GM19452 (cell line): ENCODE data around the gene OR52L1.
"Not testable (repeated sequence)": the region's sequence is repeated elsewhere in the genome, so short reads cannot be mapped to it uniquely, and the experiment has no call there.

ENCODE experiments used
- ATAC-seq: cut with Tn5 transposase; IDR thresholded peaks from one replicate; pipeline ENCODE4 v1.9.1; 2021; ENCODE audit not compliant: unreplicated experiment

The OR52L1 gene

DNA sequence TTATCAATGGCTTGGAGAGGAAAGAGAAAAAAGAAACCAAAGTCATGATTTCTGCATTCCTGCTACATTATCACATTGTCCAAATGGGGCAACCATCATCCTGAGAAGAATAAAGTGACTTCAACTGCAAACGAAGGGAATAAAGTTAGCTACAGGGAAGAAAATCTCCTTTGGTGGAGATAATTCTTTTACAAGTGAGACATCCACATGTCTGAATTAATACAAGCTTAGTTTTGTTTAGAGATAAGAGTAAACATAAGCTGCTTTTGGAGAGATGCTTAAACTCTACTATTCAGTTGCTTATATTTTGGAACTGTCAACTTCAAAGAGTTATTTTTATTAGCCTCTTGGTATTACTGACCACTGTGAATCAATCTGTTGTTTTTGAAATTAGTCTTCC lies at the start of gene OR52L1:
OR52L1 (minus strand) TSS at position 101 of the 400 bp plus-strand sequence; CDS start at position 46, 55 bp downstream.
- no peak for ATAC-seq

GRCh38 chr11:6030708-6031405 lies 44.1 kb upstream of the OR52L1 start, which contains the start of gene OR56A1:
Gene OR56A1 (minus strand): TSS chr11:6030758. CDS start chr11:6027692, 3,066 bp downstream.
- no peak for ATAC-seq

- no peak for ATAC-seq
Measured at GRCh38 chr11:6027501-6027900, 40.7 kb upstream of the OR52L1 start.

DNA sequence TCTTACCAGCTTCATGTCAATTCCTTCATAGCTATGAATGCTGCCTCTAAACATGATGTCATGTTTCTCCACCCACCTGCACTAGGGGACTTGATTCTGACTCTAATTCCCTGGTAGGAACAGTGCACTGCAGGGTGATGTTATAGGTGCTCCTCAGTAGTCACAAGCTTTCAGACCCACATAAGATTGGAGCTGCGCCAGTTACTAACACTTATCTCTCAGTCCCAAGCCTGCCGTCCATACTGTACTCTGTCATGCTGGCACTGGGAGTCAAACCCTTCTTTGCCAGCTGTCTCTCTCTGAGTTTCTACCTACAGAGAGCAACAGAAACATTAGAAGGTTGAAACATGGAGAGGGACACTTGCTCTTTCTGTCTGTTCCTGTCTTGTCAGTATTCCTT lies 38.3 kb upstream of the OR52L1 start:
- no peak for ATAC-seq

GRCh38 chr11:6022956-6023355 lies 36.2 kb upstream of the OR52L1 start:
- no peak for ATAC-seq

DNA sequence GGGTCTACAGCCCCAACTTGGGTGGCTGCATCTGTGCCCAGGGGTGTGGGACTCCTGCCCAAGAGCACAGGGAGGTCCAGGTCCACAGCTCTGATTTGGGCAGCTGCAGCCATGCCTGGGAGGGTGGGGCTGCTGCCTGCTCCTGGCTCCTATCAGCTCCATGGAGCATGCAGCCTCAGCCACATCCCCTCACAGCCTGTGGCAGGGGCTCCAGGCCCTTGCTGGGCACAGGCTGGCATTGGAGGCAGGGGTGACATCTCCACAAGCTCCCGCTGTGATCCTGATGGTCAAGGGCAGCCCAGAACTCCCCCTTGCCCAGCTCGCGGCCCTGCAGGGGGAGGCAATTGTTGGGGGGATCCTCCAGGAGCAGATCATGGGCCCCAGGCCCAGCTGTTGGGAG lies 26.3 kb upstream of the OR52L1 start:
- ATAC-seq, result no peak

- no peak for ATAC-seq
Measured at GRCh38 chr11:6012035-6012668, 25.4 kb upstream of the OR52L1 start.

- ATAC-seq, result no peak
Measured at GRCh38 chr11:6006846-6007245, 20.1 kb upstream of the OR52L1 start, which contains the start of gene OR56A4. Gene OR56A4 (minus strand): TSS chr11:6006946. CDS start chr11:6002992, 3,954 bp downstream.

DNA sequence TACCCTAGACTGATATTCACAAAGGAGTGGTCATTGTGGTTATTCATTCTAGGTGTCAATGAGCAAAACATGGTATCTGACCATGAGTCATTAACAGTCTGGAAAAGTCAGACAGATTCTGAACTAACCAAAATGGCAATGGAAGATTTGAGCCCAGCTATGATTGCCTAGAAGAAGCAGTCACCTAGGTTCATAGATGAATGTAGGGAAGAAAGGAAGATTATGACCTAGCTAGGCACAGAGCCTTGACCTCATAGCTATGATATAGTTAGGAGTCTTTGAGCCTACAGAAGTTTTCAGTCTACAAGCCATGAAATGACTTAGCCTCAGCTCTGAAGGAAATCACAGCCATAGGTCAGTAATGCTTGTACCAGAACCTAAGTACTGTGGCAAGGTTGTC lies 19.6 kb upstream of the OR52L1 start:
- no peak for ATAC-seq

GRCh38 chr11:6002202-6002699 lies 15.5 kb upstream of the OR52L1 start:
- ATAC-seq, result no peak

- ATAC-seq, result no peak
Measured at GRCh38 chr11:5994791-5995190, 8.0 kb upstream of the OR52L1 start.

DNA sequence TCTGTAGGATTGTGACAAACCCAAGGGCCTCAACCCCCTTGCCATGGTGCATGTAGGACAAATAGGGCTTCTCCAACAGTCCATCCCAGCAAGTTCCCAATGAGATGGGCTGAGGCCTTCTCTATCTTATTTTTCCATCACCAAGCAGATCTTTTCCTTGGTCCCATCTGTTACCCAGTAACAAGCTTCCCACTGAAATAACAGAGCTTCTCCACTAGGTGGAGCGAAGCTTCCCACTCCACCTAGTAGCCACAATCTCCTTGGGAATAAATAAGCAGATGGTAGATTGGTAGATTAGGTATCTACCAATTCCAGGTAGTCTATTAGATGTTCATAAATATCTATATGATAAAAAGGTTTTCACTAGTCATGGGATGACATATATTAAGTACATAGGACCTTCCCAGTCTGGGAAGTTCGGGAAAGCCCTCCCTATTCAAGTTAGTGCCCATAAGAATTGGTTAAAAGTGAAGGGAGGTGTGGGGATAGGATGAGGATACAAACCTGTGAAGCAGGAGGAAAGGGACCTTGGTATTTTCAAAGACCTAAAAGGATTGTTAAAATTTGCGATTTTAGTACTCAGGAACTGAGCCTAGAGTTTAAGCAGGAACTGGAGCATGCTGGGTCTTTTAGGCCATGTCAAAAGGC lies 5.9 kb upstream of the OR52L1 start:
- no peak for ATAC-seq

DNA sequence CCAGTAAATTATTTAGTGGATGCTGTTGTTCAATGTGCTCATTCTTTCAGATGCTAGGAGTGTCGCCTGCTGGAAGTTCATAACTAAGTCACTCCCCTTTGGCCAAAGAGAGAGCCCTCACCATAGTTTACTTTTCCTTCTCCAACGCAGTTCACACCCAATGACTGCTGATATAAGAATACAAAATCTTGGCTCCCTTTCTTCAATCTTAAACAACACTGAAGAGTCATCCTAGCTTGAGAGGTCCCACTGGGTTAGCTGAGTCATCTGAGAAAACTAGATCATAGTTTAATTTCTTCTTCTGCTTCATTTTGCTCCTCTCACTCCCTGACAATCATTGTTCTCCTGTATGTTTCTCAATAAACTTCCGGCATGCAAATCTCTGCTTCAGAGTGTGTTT lies 5.4 kb upstream of the OR52L1 start:
- no peak for ATAC-seq

GRCh38 chr11:5989203-5989602 lies 2.4 kb upstream of the OR52L1 start:
- ATAC-seq, result no peak

DNA sequence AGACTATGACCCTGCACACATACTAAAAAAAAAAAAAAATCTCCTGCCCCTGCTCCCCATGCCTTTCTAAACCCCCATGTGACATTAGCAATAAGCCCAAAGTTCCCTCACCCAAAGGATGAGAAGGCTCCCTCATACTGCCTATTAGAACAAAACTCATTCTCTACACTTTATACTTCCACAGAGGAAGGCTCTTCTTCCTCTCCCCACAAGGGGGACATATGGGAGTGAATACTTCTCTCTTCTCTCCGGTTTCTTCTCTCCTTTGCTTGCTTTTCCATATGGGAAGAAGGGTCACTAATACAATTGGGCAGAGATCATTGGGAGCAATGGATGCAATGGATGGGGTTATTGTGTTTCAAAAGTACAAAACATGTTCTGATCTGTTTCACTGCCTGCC lies 3.3 kb downstream of the OR52L1 start:
- ATAC-seq, result no peak

- no peak for ATAC-seq
Measured at GRCh38 chr11:5973530-5973929, 13.3 kb downstream of the OR52L1 start.

- ATAC-seq, result no peak
Measured at GRCh38 chr11:5968394-5968793, 18.4 kb downstream of the OR52L1 start, which contains the start of gene OR56A5. Gene OR56A5 (minus strand): TSS chr11:5968494. CDS start chr11:5968494, 0 bp downstream.

DNA sequence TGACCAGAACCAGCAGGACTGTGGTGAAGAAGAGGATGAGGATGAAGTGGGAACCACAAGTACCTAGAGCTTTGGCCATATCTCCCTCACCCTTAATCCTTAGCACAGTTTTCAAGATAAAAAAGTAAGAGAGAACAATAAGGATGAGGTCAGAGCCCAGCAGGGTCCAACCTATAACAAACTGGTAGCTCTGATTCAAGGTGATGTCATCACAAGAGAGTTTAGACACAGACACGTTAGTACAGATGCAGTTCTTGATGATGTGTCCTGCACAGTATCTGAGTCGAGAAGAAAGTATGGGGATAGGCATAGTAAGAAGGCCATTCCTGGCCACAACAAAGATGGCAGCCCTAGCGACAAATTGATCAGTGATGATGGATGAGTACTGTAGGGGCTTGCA lies 19.1 kb downstream of the OR52L1 start:
- ATAC-seq, result no peak

DNA sequence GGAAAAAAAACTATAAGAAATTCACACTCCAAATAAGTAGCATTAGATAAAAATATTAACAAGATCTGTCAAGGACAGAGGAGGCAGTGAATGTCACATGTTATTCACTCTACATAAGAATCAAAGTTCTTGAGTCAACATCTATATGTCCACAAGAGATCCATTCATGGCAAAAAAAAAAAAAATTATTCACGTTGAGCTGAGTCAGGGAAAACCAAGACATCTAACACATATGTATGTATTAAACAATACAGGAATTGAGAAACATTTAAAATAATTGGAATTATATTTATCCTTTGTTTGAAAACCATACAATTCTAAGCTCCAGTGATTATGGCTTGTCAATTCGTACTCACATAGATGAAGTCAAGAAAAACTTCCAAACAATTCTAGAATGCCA lies 19.8 kb downstream of the OR52L1 start:
- no peak for ATAC-seq

GRCh38 chr11:5960704-5961320 lies 26.0 kb downstream of the OR52L1 start:
- ATAC-seq, result not testable (repeated sequence)

GRCh38 chr11:5955586-5955985 lies 31.2 kb downstream of the OR52L1 start:
- ATAC-seq, result no peak
